ENCODE results near the gene TRPC3.

TRPC3 gene

DNA sequence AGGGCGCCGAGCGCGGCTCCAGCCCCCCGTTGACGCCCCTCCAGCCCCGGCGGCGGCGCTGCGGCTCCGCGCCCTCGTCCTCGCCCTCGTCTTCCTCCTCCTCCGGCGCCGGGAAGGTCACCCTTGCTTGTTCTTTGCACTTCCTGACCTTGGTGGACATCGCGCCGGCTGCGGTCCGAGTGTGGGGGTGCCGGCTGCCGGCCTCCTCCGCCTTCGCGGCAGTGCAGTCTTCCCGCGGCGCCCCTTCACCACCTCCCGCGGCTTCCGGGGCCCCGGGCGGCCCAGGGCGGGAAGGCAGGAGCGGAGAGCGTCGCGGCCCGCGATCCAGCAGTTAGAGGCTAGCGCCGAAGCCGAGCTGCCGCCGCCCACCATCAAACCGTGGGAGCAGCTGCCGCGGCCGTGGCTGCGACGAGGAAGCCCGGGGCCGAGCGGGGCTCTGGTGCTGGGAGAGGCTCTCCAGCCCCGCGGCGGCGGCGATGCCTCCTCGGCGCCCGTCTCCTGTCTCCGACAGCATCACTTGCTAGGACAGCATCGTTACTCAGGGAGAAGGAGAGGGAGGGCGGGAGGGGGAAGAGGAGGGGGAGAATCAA lies at the start of gene TRPC3:
Gene TRPC3, minus strand, starts transcription at position 540 of the 590 bp plus-strand sequence. Its CDS starts 380 bp downstream, at position 160.
- no peaks in the 10 kb centered on the region for H3K36me3 Mint-ChIP-seq
- no peak within 1 kb of the TSS for H3K27ac Mint-ChIP-seq
- H3K9me3 Mint-ChIP-seq = no peaks in the 10 kb centered on the region
- H3K4me3 Mint-ChIP-seq = peak within 1 kb of the TSS; percentile 83
- H3K27me3 Mint-ChIP-seq = peaks cover 43% of the 10 kb centered on the region
- ATAC-seq = peak; percentile 25
- H3K4me1 Mint-ChIP-seq = peaks cover 13% of the 10 kb centered on the region

DNA sequence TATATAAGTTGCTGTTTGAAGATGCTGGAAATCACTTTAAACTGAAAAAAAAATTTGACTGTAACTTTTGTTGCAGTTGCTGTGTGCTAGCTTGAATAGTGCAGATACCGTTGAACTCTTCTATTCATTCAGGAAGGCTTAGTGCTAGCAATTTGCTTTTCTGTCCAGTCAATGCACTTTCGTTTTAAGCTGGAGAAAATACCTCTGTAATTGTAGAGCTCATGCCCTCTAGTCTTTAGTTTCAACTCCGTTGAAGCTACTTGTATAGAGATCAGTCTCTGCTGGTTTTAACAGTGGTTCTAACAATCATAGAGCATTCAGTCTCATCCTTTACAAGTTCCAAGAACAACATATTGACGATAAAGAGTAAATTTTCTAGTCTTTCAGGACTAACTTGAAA lies 49.0 kb upstream of the TRPC3 start:
- ATAC-seq = no peak
- H3K4me3 Mint-ChIP-seq = no peak overlapping the region

DNA sequence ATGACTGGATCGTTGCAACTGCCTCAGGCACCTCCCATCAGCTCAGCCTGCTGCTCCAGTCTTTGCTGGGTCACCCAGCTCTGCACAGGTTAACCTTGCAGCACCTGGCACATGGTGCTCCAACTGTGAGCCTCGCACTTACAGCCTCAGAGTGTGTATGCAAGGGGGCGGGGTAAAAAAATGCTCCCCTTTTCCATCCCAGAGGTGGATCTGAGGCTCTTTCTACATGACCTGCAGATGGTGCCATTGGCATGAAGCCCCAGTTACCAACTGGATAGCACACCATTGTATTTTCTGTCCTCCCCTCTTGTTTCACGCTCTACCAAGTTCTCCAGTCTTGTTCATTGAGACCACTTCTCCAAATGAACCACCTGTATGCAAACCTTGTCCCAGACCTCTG lies 46.2 kb upstream of the TRPC3 start:
- Mint-ChIP-seq H3K36me3 (no peaks in the 10 kb centered on the region), H3K27me3 (peaks cover 14% of the 10 kb centered on the region), H3K4me1 (peaks cover under 1% of the 10 kb centered on the region), H3K27ac (no peak overlapping the region), H3K4me3 (no peak overlapping the region), H3K9me3 (no peaks in the 10 kb centered on the region)
- ATAC-seq = no peak

More for the DNA sequence above, 49.0 kb upstream of the TRPC3 start:
- Mint-ChIP-seq H3K36me3 (no peaks in the 10 kb centered on the region), H3K27ac (no peak overlapping the region), H3K9me3 (no peaks in the 10 kb centered on the region), H3K27me3 (peaks cover 14% of the 10 kb centered on the region), H3K4me1 (peaks cover 7% of the 10 kb centered on the region)

DNA sequence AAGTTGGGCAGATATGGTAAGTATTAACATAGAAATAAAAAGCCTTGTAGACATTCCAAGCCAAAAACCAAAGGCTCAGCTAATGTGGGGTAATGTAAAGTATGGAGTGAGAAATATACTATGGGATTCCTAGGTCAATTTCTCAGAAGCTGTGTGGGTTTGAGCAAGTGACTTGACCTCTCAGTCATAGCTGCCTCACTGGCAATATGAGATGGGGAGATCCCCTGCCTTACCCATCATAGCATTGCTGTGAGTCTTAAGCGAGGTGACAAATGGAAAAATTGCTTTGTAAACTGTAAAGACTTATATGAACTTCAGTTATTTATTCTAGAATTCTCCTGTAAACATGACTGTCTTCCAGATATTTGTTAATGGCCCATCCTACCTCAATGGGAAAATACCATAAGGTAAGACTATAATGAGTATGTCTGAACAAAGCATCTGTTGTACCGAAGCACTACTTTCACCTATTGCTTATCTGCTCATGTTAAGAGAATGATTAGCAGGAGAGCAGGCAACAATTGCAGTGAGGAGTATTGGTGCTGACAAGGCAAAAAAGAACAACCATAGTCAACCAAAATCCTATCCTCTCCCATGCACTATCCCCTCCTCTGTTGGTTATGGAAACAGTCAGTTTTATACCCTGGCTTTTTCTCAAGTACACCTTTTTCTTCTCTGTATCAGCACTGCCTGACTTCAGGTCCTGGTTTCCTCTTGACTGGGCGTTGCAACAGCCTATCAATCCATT lies 44.1 kb upstream of the TRPC3 start:
- Mint-ChIP-seq H3K4me1 (no peaks in the 10 kb centered on the region), H3K4me3 (no peak overlapping the region), H3K9me3 (no peaks in the 10 kb centered on the region), H3K27ac (no peak overlapping the region), H3K36me3 (no peaks in the 10 kb centered on the region), H3K27me3 (peaks cover 6% of the 10 kb centered on the region)
- ATAC-seq = no peak

DNA sequence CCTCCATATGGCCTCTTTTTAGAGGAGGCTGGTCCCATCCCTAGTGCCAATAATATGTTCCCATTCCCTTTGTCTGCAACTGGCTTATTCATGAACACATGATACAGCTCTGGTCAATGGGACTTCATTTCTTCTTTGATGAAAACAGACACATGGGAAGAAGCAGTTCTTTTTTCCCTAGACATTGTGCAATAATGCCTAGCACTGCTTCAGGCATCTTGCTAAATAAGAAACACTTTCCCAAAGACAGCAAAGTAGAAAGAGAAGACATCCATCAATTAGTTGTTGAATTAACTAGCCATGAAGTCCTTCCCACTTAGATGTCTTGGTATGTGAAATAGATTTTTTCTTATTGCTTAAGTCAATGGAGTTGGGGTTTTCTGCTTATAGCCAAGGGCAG lies 40.1 kb upstream of the TRPC3 start:
- ATAC-seq = no peak
- no peaks in the 10 kb centered on the region for H3K36me3 Mint-ChIP-seq
- H3K9me3 Mint-ChIP-seq = no peaks in the 10 kb centered on the region
- no peaks in the 10 kb centered on the region for H3K4me1 Mint-ChIP-seq
- H3K27me3 Mint-ChIP-seq = peaks cover 22% of the 10 kb centered on the region
- no peak overlapping the region for H3K4me3 Mint-ChIP-seq
- H3K27ac Mint-ChIP-seq = no peak overlapping the region

DNA sequence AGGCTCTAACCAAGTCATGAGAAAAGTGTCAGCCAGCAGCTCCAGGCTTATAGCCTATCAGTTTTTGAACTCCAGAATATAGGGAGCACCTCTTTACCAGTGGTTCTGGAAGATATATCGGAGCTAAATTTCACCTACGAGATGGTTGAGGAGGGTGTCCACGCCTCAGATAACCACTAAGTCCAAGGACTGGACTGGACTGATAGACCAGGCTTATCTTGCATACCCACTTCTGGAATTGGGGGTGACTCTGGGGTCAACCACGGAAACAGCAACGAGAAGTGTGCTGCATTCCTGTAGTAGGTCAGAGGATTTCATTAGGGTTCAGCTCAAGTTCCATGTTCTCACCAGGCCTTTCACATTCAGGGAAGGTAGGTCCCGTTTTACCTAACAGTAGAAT lies 38.6 kb upstream of the TRPC3 start:
- no peaks in the 10 kb centered on the region for H3K36me3 Mint-ChIP-seq
- ATAC-seq = no peak
- peaks cover 18% of the 10 kb centered on the region for H3K27me3 Mint-ChIP-seq

DNA sequence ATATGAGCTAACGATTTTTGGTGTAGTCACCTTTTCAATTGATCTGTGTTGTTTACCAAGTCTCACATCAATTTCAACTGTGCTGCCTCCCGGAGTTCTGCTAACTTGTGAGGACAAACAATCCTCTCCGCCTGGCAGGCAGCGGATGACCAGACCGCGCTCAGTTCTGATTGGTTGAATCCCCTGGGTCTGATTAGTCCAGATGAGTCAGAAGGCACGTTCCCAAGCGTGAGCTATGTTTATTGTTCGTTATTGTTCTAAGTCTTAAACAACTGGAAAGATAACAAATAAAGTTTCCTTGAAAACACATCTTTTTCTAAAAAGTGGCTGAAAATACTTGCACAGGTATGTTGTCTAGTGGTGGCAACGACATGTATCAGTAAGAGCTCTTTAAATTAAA lies 37.9 kb upstream of the TRPC3 start:
- no peaks in the 10 kb centered on the region for H3K4me1 Mint-ChIP-seq
- no peaks in the 10 kb centered on the region for H3K9me3 Mint-ChIP-seq
- H3K4me3 Mint-ChIP-seq = no peak overlapping the region
- H3K27ac Mint-ChIP-seq = no peak overlapping the region
- peaks cover 18% of the 10 kb centered on the region for H3K27me3 Mint-ChIP-seq
- no peaks in the 10 kb centered on the region for H3K36me3 Mint-ChIP-seq
- ATAC-seq = no peak

More for the DNA sequence above, 38.6 kb upstream of the TRPC3 start:
- no peak overlapping the region for H3K4me3 Mint-ChIP-seq
- H3K9me3 Mint-ChIP-seq = no peaks in the 10 kb centered on the region
- H3K4me1 Mint-ChIP-seq = no peaks in the 10 kb centered on the region
- H3K27ac Mint-ChIP-seq = no peak overlapping the region

DNA sequence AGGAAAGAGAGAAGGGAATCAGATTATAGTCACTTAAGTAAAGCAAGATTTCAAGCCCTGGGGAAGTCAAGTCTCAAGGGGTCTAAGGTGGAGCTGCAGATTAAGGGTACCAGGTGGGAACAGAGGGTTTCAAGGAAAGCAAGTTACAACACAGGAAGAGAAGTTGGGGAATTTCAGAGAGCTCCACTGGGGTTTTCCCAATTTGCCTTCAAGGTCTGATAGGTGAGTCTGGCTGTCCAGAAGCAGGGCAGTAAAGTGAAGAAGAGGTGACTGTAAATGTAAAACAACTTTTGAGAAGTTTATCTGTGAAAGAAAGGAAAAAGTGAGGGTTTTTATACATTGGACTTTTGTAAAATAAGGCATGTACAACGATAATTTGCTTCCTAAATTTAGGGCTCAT lies 37.1 kb upstream of the TRPC3 start:
- Mint-ChIP-seq H3K4me1 (no peaks in the 10 kb centered on the region), H3K27ac (no peak overlapping the region), H3K9me3 (no peaks in the 10 kb centered on the region), H3K36me3 (no peaks in the 10 kb centered on the region), H3K27me3 (peaks cover 18% of the 10 kb centered on the region), H3K4me3 (no peak overlapping the region)
- ATAC-seq = no peak

DNA sequence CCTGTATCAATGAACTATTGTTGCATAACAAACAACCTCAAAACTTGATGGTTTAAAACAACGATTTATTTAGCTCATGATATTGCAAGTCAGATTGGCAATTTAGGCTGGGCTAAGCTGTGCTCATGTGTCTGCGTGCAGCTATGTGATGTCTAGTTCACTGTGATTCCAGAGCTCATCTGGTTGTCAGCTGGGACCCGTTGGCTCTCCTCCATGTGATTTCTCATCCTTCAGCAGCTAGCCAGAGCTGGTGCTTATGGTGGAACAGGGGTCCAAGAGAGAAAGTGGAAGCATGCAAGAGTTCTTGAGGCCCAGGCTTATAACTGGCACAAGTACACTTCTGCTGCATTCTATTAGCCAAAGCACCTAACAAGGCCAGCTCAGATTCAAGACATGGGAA lies 28.8 kb upstream of the TRPC3 start:
- no peak overlapping the region for H3K27ac Mint-ChIP-seq
- no peak for ATAC-seq
- no peaks in the 10 kb centered on the region for H3K36me3 Mint-ChIP-seq
- H3K27me3 Mint-ChIP-seq = no peaks in the 10 kb centered on the region
- peaks cover 18% of the 10 kb centered on the region for H3K4me1 Mint-ChIP-seq
- H3K4me3 Mint-ChIP-seq = no peak overlapping the region
- H3K9me3 Mint-ChIP-seq = no peaks in the 10 kb centered on the region

DNA sequence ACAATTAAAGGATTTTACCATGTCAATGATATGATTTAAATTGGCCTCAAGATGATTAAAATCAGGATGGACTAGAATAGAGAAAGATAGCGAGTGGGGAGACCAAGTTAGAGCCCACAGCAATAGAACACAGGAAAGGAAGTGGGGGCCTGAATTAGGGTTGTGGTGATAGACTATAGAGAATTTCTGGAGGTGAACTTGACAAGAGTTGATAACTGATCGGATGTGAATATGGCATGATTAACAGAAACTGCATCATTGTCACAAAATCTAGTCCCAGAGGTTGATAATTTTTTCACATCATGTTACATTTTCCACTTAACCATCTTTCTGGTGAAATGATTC lies 26.3 kb upstream of the TRPC3 start:
- peak overlapping the region; percentile 6 for H3K27ac Mint-ChIP-seq
- no peaks in the 10 kb centered on the region for H3K36me3 Mint-ChIP-seq
- ATAC-seq = peak; percentile 49
- no peaks in the 10 kb centered on the region for H3K27me3 Mint-ChIP-seq
- H3K4me3 Mint-ChIP-seq = peak overlapping the region; percentile 0
- peaks cover 24% of the 10 kb centered on the region for H3K4me1 Mint-ChIP-seq
- H3K9me3 Mint-ChIP-seq = no peaks in the 10 kb centered on the region

DNA sequence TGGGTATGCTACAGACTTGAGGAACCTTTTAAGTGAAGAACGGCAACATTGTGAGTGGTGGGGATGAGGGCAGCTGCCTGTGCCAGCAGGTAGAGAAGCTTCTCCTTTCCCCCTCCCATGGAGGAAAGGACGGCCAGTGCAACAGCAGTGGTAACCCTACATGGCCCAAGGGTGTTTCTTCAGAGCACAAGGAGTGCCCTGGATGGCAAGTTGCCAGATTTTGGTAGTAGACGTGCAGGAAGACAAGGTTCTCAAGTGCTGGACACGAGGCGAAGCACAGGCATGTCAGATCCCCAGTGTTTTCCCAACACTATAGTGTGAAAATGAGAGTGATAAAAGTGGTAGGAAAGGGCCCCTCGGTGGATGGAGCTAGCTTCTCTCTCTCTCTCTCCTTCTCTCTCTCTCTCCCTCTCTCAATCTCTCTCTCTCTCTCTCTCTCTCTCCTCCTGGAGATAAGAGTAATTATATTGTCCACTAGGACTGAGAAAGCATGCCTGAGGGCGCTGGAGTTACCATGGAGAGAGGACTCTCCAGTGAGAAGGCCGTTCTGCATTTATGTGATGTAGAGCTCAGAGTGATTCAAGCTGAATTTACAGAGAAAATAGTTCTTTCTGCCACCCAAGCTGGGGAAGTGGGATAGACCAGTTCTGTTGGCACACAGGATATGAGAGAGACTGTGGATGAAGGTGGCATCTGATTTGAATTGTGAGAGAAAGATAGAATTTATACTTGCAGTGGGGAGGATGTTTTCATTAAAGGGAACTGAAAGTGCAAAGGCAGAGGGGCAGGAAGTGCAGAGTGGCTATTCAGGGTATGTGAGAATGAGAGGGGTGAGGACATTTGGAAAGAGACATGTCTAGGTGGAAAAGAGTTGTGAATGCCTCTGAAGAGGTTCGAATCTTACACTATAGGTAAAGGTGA lies 25.7 kb upstream of the TRPC3 start:
- H3K27me3 Mint-ChIP-seq = no peaks in the 10 kb centered on the region
- H3K4me1 Mint-ChIP-seq = peaks cover 24% of the 10 kb centered on the region
- no peaks in the 10 kb centered on the region for H3K9me3 Mint-ChIP-seq
- H3K4me3 Mint-ChIP-seq = peak overlapping the region; percentile 0
- H3K27ac Mint-ChIP-seq = peak overlapping the region; percentile 6
- ATAC-seq = peak; percentile 93
- no peaks in the 10 kb centered on the region for H3K36me3 Mint-ChIP-seq

DNA sequence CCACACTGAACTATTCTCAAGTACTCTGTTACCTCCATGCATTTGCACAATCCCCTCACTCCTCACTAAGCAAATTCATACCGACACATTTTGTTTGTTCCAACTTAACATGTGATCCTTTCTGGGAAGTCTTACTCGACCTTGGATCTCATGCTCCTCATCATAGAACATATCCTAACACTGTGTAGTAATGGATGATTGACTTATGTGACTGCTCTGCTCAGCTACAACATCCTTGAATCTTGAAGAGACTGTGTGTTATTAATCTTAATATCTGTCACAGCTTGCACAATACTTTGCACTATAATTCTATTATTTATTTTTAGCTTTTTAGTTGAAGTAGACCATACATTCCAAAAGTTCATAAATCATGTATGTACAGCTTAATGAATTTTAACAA lies 23.9 kb upstream of the TRPC3 start:
- Mint-ChIP-seq H3K4me1 (peaks cover 24% of the 10 kb centered on the region), H3K4me3 (no peak overlapping the region), H3K27me3 (peaks cover 2% of the 10 kb centered on the region), H3K27ac (no peak overlapping the region), H3K36me3 (no peaks in the 10 kb centered on the region), H3K9me3 (no peaks in the 10 kb centered on the region)
- no peak for ATAC-seq

DNA sequence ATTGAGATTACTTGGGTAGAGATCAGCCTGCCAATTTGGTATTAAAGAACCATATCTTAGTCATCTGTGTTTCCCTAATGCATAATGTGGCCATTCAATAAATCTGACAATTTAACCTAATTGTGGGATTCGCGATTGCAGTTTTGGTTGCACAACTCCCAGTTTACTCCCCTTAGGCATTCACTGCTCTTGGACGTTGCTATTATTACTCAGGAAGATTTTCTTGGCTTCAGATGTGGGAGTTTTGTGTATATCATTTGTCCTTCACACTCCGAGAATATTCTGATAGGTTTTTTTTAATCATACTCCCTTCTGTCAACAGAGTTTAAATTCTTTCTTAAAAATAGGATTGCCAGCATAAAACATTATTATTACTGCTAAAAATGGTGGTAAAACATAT lies 22.0 kb upstream of the TRPC3 start:
- H3K36me3 Mint-ChIP-seq = no peaks in the 10 kb centered on the region
- H3K4me3 Mint-ChIP-seq = no peak overlapping the region
- H3K27ac Mint-ChIP-seq = no peak overlapping the region
- H3K9me3 Mint-ChIP-seq = no peaks in the 10 kb centered on the region
- H3K27me3 Mint-ChIP-seq = peaks cover 10% of the 10 kb centered on the region
- ATAC-seq = no peak
- H3K4me1 Mint-ChIP-seq = peaks cover 24% of the 10 kb centered on the region

DNA sequence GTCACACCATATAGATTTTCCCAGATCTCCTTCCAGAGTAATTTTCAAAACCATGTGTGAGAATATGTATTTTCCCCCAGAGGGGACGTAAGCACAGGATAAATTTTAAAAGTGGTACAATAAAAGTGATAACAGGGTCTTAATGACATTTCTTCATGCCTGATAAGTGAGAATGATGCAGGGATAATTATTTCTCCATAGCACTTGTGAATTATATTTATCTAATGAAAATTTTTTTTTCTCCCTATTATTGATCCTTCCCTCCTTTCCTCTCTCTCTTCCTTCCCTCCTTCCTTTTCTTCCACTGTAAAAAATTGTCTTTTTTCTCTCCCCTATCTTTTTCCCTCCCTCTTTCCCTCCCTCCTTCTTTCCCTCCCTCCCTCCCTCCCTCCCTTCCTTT lies 17.0 kb upstream of the TRPC3 start:
- H3K36me3 Mint-ChIP-seq = no peaks in the 10 kb centered on the region
- ATAC-seq = no peak
- no peak overlapping the region for H3K4me3 Mint-ChIP-seq
- H3K27ac Mint-ChIP-seq = no peak overlapping the region
- H3K9me3 Mint-ChIP-seq = no peaks in the 10 kb centered on the region
- peaks cover 22% of the 10 kb centered on the region for H3K27me3 Mint-ChIP-seq
- H3K4me1 Mint-ChIP-seq = peaks cover 6% of the 10 kb centered on the region

DNA sequence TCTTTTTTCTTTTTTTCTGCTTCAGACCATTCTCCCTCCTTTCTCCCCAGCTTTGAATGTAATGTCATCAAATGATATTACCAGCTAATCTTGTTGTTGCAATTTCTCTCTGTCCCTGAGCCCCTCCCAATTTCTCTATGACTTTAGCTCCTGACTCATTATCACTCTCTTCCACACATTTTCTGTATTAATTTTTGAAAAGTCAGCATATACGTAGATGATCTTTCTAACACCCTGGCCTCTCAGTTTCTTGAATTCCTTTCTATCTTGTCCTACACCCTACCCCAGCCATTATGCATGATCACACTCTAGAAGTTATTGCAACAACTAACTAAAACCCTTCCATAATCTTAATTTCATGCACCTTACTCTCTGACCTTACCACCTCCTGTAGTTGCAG lies 13.1 kb upstream of the TRPC3 start:
- Mint-ChIP-seq H3K36me3 (no peaks in the 10 kb centered on the region), H3K27me3 (peaks cover 12% of the 10 kb centered on the region), H3K4me1 (no peaks in the 10 kb centered on the region), H3K4me3 (no peak overlapping the region), H3K27ac (no peak overlapping the region), H3K9me3 (no peaks in the 10 kb centered on the region)
- ATAC-seq = no peak
